Transverse colon (tissue), 3 donors: Measurements from ENCODE around the gene PRKAR1B.

Source experiments
- CTCF ChIP-seq, 5 experiments: fragments of 200-600 bp in 3 of 5; fragments of 450-650 bp in 2 of 5; sonication (generic) in 3 of 5; IDR thresholded peaks; 1 replicate in 2 of 5; 2 replicates in 3 of 5; pipeline ENCODE4 v1.5.1; 2016 to 2017; ENCODE audit warnings: antibody characterized with exemption in 5 of 5, inconsistent platforms in 3 of 5, mild to moderate bottlenecking in 2 of 5, moderate library complexity in 1 of 5
- EP300 ChIP-seq: sonication (generic); formaldehyde crosslinking; IDR thresholded peaks from one replicate; pipeline ENCODE4 v1.6.1; 2017; ENCODE audit warnings: antibody characterized with exemption, low read depth

- no peak for TF ChIP-seq EP300
- TF ChIP-seq CTCF (IDR thresholded peaks at IDR 0.05), result no peak
These were observed 153.1 kb downstream of the PRKAR1B start for GRCh38 chr7:573933-574381.
